NCI-H748 treated with DMSO at 0.1 percent for 48 hours (cell line): ENCODE measurements around the gene SERINC1.

Source experiments
- DNase-seq: peaks from one replicate; lab custom pipeline; 2025; lab: John Stamatoyannopoulos, UW

Gene SERINC1

GRCh38 chr6:122393351-122393896, 78.2 kb downstream of the SERINC1 start:
- DNase-seq = no peak
